ENCODE results near the gene NDFIP1.

Gene NDFIP1

DNA sequence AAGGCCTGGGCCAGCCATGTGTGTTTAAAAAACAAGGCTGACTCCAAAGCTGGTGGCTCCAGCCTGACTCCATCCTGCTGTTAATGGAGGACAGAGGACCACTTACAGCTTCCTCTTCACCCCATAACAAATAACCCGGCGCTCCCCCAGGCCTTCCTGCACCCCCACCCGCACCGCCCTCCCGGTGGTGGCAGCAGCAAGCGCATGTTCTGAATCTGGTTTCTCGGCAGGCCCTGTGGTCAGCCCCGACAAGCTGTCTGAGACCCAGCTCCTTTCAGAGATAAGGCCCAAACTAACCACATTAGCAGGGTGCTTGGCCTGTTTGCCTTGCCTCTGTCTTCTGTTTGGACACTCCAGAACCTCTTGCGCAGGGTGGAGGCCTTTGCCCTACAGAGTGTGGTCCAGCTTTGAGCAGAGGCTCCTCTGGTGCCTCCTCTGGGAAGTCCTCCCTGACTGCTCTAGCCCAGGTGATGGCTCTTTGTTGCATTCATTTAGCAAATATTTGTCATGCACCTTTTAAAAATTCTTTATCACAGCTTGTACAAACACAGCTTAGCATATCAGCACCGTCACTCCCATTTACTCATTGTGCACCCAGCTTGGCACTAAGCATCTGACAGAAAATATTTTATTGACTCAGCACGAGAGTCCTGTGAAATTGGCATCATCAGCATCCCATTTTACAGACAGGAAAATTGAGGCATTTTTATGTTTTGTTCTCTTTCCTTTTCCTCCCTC is 78.4 kb downstream of the NDFIP1 start:
- TF ChIP-seq, protein P1, sequence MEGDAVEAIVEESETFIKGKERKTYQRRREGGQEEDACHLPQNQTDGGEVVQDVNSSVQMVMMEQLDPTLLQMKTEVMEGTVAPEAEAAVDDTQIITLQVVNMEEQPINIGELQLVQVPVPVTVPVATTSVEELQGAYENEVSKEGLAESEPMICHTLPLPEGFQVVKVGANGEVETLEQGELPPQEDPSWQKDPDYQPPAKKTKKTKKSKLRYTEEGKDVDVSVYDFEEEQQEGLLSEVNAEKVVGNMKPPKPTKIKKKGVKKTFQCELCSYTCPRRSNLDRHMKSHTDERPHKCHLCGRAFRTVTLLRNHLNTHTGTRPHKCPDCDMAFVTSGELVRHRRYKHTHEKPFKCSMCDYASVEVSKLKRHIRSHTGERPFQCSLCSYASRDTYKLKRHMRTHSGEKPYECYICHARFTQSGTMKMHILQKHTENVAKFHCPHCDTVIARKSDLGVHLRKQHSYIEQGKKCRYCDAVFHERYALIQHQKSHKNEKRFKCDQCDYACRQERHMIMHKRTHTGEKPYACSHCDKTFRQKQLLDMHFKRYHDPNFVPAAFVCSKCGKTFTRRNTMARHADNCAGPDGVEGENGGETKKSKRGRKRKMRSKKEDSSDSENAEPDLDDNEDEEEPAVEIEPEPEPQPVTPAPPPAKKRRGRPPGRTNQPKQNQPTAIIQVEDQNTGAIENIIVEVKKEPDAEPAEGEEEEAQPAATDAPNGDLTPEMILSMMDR (IDR thresholded peaks at IDR 0.05) = no peak

DNA sequence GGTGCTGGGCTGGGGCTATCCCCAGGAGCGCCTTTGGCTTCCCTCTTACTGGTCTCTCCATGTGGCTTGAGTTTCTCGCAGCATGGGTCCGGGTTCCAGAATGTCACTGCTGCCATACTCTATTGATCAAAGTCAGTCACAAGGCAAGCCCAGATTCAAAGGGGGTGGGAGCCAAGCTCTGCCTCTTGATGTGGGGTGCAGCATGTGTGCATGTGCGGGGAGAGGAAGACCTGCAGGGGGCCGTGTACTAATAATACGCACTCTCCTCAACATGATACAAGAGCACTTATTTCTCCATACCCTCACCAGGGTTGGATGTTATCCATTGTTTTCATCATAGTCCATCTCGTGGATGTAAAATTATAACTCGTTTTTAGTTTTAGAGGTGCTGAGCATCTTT is 81.2 kb downstream of the NDFIP1 start:
- TF ChIP-seq, protein P1 (IDR thresholded peaks at IDR 0.05) = no peak

DNA sequence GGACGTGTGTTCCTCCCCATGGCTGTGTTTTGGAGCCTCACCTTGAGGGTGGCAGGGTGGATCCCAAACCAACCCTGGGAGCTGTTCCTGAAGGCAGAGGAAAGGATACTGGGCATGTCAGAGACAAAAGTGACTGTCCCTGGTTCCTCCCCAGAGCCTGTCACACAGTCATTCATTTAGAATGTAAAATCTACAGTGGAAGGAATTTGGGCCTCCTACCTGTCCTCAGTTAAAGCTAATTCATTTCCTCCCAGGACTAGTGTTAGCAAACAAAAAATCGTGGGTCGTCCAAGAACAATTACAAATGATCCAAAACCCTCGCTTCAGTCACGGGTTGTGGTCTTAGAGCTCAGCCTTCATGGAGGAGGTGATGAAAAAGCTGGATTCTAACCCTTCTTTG is 83.2 kb downstream of the NDFIP1 start:
- TF ChIP-seq, protein P1 (IDR thresholded peaks at IDR 0.05) = no peak

DNA sequence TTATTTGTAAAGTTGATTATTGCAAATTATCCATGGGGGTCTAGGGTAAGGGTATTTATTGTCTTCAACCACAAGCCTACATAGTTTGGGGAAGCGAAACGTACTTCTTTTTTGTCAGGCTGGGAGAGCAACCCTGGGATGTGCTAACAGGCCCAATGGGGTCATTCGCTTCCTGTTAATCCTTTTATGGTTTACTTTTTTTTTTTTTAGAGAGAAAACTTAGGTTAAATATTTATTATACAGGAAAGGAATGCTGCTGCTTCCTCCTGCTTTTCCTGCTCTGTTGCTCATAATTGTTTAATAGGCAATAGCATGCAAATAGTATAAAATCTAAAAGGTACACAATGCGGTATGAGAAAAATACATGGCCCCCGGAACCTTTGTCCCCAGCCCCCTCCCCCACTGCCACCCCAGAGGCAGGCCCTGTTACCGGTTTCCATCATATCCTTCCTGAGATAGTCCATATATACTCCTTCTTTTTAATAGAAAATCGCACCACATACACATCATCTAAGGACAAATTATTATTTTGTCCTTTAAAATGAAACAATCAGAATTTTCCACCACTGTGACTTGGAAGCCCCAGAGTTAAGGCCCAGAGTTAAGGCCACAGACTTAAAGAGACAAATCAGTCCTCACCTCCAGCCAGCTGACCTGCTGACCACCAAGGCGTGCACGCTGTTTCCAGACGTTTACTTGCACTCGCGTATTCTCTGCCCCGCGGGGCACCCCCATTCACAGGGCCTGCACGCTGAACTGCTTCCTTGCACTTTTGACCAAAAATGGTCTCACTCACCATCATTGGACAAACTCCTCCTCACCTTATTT is 83.9 kb downstream of the NDFIP1 start:
- TF ChIP-seq, protein P1 (IDR thresholded peaks at IDR 0.05) = no peak

DNA sequence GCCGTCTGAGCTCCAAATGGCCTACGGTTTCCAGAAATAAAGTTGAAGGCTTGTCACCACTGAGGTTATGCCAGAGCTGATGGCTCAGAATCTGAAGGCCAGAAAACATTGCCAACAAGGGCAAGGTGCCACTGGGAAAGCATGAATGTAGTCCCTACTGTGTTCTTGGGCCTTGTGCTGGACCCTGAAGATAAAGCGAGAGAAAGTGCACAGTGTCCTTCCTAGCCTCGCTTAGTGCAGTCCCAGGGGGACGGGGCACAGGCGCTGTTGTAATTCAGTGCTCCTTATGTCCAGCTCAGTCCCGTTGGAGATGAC is 84.5 kb downstream of the NDFIP1 start:
- TF ChIP-seq, protein P1 (IDR thresholded peaks at IDR 0.05) = no peak

DNA sequence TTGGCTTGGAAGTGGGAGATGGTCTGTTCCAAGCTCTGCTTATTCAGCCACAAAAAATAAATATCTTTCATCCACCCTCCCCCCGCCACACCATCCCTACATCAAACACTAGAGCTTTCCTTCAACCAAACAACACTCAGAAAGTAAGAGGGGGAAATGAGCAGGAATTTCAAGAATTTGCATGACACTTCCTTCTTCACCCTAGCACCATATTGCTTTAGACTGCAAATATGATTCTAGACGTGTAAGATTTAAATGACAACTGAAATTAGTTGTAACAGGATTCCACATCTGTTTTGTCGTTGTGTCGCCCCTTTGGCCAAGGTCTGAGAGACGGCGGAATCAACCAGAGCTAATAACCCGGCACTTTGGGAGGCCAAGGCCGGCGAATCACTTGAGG is 88.5 kb downstream of the NDFIP1 start:
- TF ChIP-seq, protein P1 (IDR thresholded peaks at IDR 0.05) = no peak

DNA sequence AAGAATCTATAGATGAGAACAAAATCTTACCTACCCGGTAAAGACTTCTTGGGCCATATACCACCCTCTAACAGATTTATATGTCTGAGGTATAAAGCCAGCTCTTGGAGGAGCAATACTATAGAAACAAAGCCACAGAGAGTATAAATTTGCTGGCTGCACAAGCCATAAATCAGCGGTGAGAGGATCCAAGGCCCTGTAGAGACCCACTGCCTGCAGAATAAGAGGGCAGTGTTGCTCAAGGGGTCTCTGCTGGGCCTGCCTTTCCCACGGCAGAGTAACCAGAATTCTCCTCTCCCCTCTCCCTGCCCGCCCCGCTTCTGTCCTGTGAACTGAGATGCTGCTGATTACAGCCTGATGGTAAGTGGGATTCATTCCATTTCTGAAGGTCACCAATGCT is 89.2 kb downstream of the NDFIP1 start:
- TF ChIP-seq, protein P1 (IDR thresholded peaks at IDR 0.05) = no peak
